Endothelial cell of hepatic sinusoid (primary cell): ENCODE measurements around the gene TMEM151A.
"Not testable (repeated sequence)": the region's sequence is repeated elsewhere in the genome, so short reads cannot be mapped to it uniquely, and the experiment has no call there.

Experiments
- in situ Hi-C: cut with HindIII; loops from 2 replicates; pipeline ENCODE4 v1.10.0; 2017; ENCODE audit warnings: low sequenced_read_pairs

Gene TMEM151A

GRCh38 chr11:66267039-66267378, 24.7 kb upstream of the TMEM151A start:
- in situ Hi-C loops, result no loop called here

GRCh38 chr11:66267379-66268243, 24.1 kb upstream of the TMEM151A start:
- in situ Hi-C loops, result no loop called here

GRCh38 chr11:66268244-66268951, 23.3 kb upstream of the TMEM151A start, which contains the start of gene RAB1B:
Gene RAB1B (plus strand): TSS chr11:66268639. CDS start chr11:66268680, 41 bp downstream.
- in situ Hi-C loops, result no loop called here

- in situ Hi-C loops, result no loop called here
These were observed 22.5 kb upstream of the TMEM151A start for GRCh38 chr11:66268952-66269905.

DNA sequence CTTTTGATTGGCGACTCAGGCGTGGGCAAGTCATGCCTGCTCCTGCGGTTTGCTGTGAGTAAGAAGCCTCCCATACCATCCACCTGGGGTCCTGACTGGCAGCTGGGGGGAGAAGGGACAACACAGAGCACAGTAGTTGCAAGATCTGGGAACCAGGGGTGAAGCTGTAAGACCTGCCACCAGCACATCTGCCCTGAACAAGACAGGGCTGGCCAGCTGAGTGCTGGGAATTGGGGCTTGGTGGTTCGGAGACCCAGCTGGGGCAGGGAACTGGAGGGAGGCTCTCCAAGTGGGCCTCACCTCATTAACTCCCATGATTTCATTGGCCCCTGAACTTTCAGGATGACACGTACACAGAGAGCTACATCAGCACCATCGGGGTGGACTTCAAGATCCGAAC, 19.9 kb upstream of the TMEM151A start:
- in situ Hi-C loops, result no loop called here

DNA sequence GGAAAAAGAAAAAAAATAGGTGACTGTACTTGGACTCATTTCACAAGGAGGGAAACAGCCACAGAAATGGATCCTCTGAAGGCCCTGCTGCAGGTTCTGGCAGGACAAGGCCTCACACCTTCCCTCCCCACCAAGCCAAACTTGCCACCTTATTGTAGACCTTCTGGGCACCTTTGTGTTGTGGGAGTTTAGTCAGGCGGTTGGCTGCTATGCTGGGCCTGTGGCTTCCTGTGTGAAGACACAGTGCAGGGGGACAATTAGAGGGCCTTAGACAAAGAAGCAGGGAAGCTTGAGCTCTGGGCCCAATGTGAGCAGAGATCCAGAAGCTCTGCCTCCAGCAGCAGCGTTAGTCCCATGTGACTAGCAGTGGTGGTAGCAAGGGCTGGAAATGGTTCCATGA, 19.1 kb upstream of the TMEM151A start:
- in situ Hi-C loops, result no loop called here

DNA sequence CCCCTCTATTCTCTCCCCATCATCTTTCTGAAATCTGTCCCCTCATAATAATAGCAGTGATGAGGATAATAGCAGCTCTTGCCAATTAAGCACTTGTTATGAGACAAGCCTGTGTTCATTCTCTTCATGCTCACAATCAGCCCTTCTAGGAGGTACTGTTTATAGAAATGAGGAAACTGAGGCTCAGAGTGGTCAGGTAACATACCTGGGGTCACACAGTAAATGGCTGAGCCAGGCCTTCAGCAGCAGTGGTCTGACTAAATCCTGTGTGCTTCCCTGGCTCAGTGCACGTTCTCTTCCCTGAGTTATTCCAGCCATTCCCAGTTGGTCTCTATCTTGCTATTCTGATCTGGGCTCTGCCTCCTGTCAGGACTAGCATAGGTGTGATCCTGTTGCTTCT, 17.5 kb upstream of the TMEM151A start:
- in situ Hi-C loops, result no loop called here

DNA sequence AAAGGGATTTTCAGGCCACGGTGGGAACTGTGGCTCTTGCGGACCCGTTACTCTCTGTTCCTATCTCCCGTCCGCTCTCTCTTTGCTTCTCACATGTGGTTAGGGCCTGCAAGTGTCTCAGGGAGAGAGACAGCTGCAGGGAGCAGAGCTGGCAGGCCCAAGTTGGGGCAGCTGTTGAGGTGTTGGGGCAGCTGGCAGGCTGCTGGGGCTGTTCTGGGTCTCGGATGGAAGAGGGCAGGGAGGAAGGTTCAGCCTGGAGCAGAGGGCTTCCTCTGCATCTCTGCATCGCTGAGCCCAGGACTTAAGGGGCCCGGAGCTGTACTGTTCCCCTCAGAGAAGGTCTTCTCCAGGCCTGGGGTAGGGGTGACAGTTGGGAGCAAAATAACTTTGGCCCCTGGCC, 16.3 kb upstream of the TMEM151A start:
- in situ Hi-C loops, result no loop called here

DNA sequence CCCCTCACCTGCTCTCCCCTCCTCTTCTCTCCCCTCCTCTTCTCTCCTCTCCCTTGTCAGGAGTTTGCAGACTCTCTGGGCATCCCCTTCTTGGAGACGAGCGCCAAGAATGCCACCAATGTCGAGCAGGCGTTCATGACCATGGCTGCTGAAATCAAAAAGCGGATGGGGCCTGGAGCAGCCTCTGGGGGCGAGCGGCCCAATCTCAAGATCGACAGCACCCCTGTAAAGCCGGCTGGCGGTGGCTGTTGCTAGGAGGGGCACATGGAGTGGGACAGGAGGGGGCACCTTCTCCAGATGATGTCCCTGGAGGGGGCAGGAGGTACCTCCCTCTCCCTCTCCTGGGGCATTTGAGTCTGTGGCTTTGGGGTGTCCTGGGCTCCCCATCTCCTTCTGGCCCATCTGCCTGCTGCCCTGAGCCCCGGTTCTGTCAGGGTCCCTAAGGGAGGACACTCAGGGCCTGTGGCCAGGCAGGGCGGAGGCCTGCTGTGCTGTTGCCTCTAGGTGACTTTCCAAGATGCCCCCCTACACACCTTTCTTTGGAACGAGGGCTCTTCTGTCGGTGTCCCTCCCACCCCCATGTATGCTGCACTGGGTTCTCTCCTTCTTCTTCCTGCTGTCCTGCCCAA, 15.6 kb upstream of the TMEM151A start:
- in situ Hi-C loops, result no loop called here

DNA sequence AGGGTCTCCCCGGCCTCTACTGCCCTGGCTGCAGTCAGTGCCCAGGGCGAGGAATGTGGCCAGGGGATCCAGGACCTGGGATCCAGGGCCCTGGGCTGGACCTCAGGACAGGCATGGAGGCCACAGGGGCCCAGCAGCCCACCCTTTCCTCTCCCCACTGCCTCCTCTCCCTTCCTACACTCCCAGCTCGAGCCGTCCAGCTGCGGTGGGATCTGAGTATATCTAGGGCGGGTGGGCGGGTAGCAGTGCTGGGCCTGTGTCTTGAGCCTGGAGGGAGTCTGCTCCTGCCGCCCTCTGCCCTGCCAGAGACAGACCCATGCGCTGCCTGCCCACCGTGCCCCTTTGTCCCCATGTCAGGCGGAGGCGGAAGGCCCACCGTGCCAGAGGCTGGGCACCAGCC, 15.1 kb upstream of the TMEM151A start:
- in situ Hi-C loops, result not testable (repeated sequence)

DNA sequence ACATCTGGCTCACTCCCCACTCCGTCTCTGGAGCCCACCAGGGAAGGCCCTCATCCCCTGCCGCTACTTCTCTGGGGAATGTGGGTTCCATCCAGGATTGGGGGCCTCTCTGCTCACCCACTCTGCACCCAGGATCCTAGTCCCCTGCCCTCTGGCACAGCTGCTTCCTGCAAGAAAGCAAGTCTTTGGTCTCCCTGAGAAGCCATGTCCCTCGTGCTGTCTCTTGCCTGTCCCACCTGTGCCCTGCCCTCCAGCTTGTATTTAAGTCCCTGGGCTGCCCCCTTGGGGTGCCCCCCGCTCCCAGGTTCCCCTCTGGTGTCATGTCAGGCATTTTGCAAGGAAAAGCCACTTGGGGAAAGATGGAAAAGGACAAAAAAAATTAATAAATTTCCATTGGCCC, 14.6 kb upstream of the TMEM151A start:
- in situ Hi-C loops, result not testable (repeated sequence)

- in situ Hi-C loops, result no loop called here
These were observed 14.0 kb upstream of the TMEM151A start, which contains the start of gene CNIH2 for GRCh38 chr11:66277471-66278362. Gene CNIH2 (plus strand): TSS chr11:66278175. CDS start chr11:66278457, 282 bp downstream.

- in situ Hi-C loops, result no loop called here
These were observed 13.2 kb upstream of the TMEM151A start for GRCh38 chr11:66278363-66279091.

- in situ Hi-C loops, result no loop called here
These were observed 12.5 kb upstream of the TMEM151A start for GRCh38 chr11:66279092-66279734.

DNA sequence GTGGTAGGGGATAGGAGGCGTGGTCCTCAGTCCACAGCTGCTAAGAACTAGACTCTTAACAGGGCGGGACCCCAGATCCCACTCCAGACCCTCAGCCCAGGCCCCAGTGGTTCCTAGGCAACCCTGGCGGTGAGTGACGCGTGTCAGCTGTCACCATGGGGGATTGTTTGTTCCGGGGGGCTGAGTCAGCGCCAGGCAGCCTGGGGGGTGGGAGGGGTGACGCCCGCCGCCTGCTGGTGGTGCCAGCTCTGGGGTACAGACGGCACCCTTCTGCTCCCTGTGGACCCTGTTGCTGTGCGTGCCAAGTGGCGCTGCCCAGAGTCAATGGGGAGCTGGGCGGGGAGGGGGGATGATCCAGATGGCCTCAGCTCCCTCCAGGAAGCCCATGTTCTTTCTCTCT, 11.3 kb upstream of the TMEM151A start:
- in situ Hi-C loops, result loop anchor here (5.0 kb wide), 2 partner anchors 52 to 63 kb away; no protein-coding TSS in a partner anchor

DNA sequence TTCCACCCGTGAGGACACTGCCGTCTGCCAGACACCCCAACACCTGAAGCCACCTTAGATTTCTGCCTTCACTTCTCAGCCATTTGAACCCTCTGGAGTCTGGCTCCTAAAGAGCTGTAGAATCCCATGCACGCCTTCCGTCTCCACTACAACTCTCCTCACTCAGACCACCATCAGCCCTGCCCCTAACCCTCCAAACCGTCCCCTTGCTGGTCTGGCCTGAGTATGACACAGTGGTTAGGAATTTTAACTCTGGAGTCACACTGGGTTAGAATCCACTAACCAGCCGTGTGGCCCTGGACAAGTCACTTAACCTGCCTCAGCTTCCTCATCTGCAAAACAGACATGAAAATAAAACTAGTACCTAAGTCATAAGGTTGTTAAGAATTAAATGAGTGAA, 10.7 kb upstream of the TMEM151A start:
- in situ Hi-C loops, result loop anchor here (5.0 kb wide), 2 partner anchors 51 to 64 kb away; no protein-coding TSS in a partner anchor

DNA sequence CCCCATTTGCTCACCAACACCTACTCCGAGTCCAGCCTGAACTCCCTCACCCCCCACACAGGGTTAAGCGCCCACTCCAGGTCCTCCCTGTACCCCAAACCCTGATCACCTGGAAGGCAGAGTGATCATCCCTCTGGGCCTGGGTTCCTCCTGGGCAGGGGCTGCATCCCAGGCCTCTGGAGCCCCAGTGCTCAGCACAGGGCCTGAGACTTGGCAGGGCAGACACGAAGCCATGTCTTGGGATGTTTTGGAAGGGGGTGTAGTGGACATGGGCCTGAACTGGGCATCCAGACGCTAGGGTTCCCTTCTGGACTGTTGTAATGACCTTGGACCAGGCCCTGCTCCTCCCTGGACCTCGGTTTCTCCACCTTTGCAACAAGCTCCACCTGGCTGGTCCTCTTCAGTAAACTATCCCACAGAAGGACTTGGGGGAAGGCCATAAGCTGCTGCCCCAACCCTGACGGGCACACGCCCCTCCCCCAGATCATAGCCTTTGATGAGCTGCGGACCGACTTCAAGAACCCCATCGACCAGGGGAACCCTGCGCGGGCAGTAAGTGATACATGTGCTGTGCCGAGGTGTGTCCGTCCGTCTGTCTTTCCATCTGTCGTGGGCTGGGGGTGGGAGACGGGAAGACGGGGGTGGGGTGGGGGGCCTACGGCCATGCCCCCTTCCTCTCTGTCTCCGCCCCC, 9.8 kb upstream of the TMEM151A start:
- in situ Hi-C loops, result loop anchor here (5.0 kb wide), 2 partner anchors 50 to 65 kb away; no protein-coding TSS in a partner anchor
